ENCODE measurements around the gene ADGRL3.
A peak's percentile ranks its signal among the peaks of the same experiment; 100 is the strongest.

The ADGRL3 gene

DNA sequence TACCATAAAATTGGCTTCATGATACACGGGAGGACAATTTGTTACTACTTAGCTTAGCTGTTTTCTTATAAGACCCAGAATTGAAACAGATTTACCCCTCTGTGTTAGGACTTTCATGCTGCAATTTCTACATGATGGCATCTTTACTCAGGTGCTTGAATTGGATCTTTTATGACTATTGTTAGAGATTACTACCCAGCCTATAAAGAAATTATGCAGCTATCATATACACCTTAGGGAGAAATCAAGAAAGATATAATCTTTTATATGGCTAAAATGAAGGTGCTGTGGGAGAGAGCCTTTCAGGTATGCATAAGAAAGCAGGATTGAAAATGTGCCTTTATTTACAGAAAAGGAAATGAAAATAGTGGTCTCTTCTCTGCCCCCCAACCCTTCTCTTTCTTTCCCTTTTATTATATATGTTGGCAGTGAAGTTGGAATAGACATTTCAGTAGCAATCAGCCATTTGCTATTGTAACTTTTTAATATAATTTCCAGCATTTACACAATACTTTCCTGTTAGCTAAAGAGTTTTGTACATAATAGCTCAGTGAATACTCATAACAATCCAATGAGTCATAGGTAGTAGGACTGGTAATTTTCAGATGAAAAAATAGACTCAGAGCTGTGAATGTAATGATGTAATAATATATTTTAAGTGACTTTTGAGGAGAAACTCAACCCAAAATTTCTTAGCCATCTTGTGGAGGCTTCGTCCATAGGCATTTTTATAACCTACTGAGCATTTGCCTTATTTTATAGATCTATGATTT is 311.8 kb downstream of the ADGRL3 start:
- H3K9me3 ChIP-seq (ENCODE audit: control insufficient read depth, insufficient read depth, low read depth, low read length), result no peaks in the 10 kb centered on the region
- ChIA-PET POLR2A (no interaction called here), CTCF (no interaction called here)
- TF ChIP-seq ZNF629 (tag by site-specific recombination; IDR thresholded peaks at IDR 0.05) (0 out of 2 replicates have a peak, but pooled peaks have one; percentile 22), ZNF16 (tag by site-specific recombination; IDR thresholded peaks at IDR 0.05; ENCODE audit: low read depth) (no peak), ZNF341 (tag by site-specific recombination; IDR thresholded peaks at IDR 0.05; ENCODE audit: low read depth) (no peak), ZNF664 (tag by site-specific recombination; IDR thresholded peaks at IDR 0.05) (peak; percentile 86), ZNF211 (tag by site-specific recombination; IDR thresholded peaks at IDR 0.05; ENCODE audit: low read depth) (no peak), ZBTB49 (tag by site-specific recombination; IDR thresholded peaks at IDR 0.05; ENCODE audit: low read depth) (no peak), SETDB1 (IDR thresholded peaks at IDR 0.05; ENCODE audit: insufficient read length, low read length) (no peak), PRDM6 (tag by site-specific recombination; IDR thresholded peaks at IDR 0.05) (0 out of 2 replicates have a peak, but pooled peaks have one; percentile 11), ZNF121 (tag by site-specific recombination; IDR thresholded peaks at IDR 0.05) (no peak), ZBTB10 (tag by site-specific recombination; IDR thresholded peaks at IDR 0.05) (no peak), ZNF777 (tag by site-specific recombination; IDR thresholded peaks at IDR 0.05; ENCODE audit: borderline replicate concordance) (no peak), ZNF2 (tag by site-specific recombination; IDR thresholded peaks at IDR 0.05) (no peak), ZNF776 (tag by site-specific recombination; IDR thresholded peaks at IDR 0.05; ENCODE audit: borderline replicate concordance) (no peak), ZNF692 (tag by site-specific recombination; IDR thresholded peaks at IDR 0.05) (no peak), PRDM4 (tag by site-specific recombination; IDR thresholded peaks at IDR 0.05) (no peak), ZNF837 (tag by site-specific recombination; IDR thresholded peaks at IDR 0.05) (no peak), SALL2 (tag by site-specific recombination; IDR thresholded peaks at IDR 0.05; ENCODE audit: borderline replicate concordance) (no peak)
- TF ChIP-seq, protein P1, sequence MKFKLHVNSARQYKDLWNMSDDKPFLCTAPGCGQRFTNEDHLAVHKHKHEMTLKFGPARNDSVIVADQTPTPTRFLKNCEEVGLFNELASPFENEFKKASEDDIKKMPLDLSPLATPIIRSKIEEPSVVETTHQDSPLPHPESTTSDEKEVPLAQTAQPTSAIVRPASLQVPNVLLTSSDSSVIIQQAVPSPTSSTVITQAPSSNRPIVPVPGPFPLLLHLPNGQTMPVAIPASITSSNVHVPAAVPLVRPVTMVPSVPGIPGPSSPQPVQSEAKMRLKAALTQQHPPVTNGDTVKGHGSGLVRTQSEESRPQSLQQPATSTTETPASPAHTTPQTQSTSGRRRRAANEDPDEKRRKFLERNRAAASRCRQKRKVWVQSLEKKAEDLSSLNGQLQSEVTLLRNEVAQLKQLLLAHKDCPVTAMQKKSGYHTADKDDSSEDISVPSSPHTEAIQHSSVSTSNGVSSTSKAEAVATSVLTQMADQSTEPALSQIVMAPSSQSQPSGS (tag by site-specific recombination; IDR thresholded peaks at IDR 0.05; ENCODE audit: low read depth), result 0 out of 2 replicates have a peak, but pooled peaks have one; percentile 8
- TF ChIP-seq, protein P2, sequence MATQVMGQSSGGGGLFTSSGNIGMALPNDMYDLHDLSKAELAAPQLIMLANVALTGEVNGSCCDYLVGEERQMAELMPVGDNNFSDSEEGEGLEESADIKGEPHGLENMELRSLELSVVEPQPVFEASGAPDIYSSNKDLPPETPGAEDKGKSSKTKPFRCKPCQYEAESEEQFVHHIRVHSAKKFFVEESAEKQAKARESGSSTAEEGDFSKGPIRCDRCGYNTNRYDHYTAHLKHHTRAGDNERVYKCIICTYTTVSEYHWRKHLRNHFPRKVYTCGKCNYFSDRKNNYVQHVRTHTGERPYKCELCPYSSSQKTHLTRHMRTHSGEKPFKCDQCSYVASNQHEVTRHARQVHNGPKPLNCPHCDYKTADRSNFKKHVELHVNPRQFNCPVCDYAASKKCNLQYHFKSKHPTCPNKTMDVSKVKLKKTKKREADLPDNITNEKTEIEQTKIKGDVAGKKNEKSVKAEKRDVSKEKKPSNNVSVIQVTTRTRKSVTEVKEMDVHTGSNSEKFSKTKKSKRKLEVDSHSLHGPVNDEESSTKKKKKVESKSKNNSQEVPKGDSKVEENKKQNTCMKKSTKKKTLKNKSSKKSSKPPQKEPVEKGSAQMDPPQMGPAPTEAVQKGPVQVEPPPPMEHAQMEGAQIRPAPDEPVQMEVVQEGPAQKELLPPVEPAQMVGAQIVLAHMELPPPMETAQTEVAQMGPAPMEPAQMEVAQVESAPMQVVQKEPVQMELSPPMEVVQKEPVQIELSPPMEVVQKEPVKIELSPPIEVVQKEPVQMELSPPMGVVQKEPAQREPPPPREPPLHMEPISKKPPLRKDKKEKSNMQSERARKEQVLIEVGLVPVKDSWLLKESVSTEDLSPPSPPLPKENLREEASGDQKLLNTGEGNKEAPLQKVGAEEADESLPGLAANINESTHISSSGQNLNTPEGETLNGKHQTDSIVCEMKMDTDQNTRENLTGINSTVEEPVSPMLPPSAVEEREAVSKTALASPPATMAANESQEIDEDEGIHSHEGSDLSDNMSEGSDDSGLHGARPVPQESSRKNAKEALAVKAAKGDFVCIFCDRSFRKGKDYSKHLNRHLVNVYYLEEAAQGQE (tag by site-specific recombination; IDR thresholded peaks at IDR 0.05), result no peak

More for the DNA sequence above, 311.8 kb downstream of the ADGRL3 start:
- H3K36me3 ChIP-seq (ENCODE audit: control insufficient read depth in 2 of 2, insufficient read depth in 1 of 2, low read length in 2 of 2), result no peaks in the 10 kb centered on the region
- no peak overlapping the region for H3K4me3 ChIP-seq (ENCODE audit: low read depth, low read length)
- H3K4me1 ChIP-seq (ENCODE audit: control insufficient read depth, insufficient read depth, low read length), result no peaks in the 10 kb centered on the region; the same call in 1 of the 2 replicates
- no peak overlapping the region for H3K27ac ChIP-seq (ENCODE audit: extremely low read depth, low read depth, low read length)

All from HEK293 (cell line).